ENCODE measurements around the gene YOD1.

DNA sequence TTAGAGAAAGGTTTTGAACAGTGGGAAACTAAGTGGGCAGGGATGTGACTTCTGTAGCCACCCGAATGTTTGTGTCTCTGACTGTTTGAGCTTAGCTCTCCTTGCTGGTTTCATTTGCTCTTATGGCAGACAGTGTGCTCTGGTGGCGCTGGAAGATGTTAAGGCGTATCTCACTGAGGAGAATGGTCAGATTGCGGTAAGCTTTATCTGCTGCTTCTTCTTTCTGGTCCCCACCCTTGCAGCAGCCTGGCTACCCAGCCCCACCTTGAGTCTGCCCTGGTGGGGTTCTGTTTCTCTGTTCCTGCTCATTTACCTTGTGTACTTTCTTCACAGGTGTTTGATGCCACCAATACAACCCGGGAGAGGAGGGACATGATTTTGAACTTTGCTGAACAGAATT lies 12.0 kb upstream of the YOD1 start:
- no peak for TF ChIP-seq GABPA (IDR thresholded peaks at IDR 0.05; ENCODE audit: low read depth)
- TF ChIP-seq, protein P1, sequence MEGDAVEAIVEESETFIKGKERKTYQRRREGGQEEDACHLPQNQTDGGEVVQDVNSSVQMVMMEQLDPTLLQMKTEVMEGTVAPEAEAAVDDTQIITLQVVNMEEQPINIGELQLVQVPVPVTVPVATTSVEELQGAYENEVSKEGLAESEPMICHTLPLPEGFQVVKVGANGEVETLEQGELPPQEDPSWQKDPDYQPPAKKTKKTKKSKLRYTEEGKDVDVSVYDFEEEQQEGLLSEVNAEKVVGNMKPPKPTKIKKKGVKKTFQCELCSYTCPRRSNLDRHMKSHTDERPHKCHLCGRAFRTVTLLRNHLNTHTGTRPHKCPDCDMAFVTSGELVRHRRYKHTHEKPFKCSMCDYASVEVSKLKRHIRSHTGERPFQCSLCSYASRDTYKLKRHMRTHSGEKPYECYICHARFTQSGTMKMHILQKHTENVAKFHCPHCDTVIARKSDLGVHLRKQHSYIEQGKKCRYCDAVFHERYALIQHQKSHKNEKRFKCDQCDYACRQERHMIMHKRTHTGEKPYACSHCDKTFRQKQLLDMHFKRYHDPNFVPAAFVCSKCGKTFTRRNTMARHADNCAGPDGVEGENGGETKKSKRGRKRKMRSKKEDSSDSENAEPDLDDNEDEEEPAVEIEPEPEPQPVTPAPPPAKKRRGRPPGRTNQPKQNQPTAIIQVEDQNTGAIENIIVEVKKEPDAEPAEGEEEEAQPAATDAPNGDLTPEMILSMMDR (IDR thresholded peaks at IDR 0.05; ENCODE audit: insufficient read depth, low read length) = no peak
- TF ChIP-seq POLR2AphosphoS5 (IDR thresholded peaks at IDR 0.05; ENCODE audit: low read depth) = no peak
